OCI-LY1 (cell line): ENCODE data around the gene ZFHX3.
A peak's percentile ranks its signal among the peaks of the same experiment; 100 is the strongest.

Experiments
- H2AFZ ChIP-seq: fragments of 200-600 bp; sonication (generic), shearing (Covaris generic); 2 replicates; pipeline ENCODE4 v1.6.0; 2014; ENCODE audit warnings: antibody characterized with exemption, mild to moderate bottlenecking, low read length
- H3F3A ChIP-seq: fragments of 200-600 bp; sonication (generic), shearing (Covaris generic); 2 replicates; pipeline ENCODE4 v1.6.0; 2014; ENCODE audit warnings: mild to moderate bottlenecking, antibody characterized with exemption, low read length, moderate library complexity; ENCODE audit not compliant: insufficient read depth
- H3K27ac ChIP-seq: fragments of 200-600 bp; sonication (generic); 2 replicates; pipeline ENCODE4 v1.5.1; 2014; ENCODE audit warnings: low read length, mixed run types, mild to moderate bottlenecking, low read depth; ENCODE audit not compliant: poor library complexity, severe bottlenecking
- H3K27me3 ChIP-seq: fragments of 200-600 bp; sonication (generic); 2 replicates; pipeline ENCODE4 v1.6.0; 2014; ENCODE audit warnings: antibody characterized with exemption, mild to moderate bottlenecking, low read length, moderate library complexity; ENCODE audit not compliant: insufficient read depth
- H3K36me3 ChIP-seq: fragments of 200-600 bp; sonication (generic); 2 replicates; pipeline ENCODE4 v1.6.1; 2014; ENCODE audit warnings: mild to moderate bottlenecking, antibody characterized with exemption, low read length, moderate library complexity, mixed read lengths; ENCODE audit not compliant: insufficient read depth
- H3K4me1 ChIP-seq: fragments of 200-600 bp; sonication (generic); 2 replicates; pipeline ENCODE4 v1.5.1; 2014; ENCODE audit warnings: mild to moderate bottlenecking, low read length, moderate library complexity; ENCODE audit not compliant: insufficient read depth, severe bottlenecking
- H3K4me2 ChIP-seq: fragments of 200-600 bp; sonication (generic), shearing (Covaris generic); 2 replicates; pipeline ENCODE4 v1.6.1; 2014; ENCODE audit warnings: low read length
- H3K4me3 ChIP-seq: fragments of 200-600 bp; sonication (generic); 2 replicates; pipeline ENCODE4 v1.5.1; 2014; ENCODE audit warnings: low read length, low read depth, mild to moderate bottlenecking, mixed read lengths; ENCODE audit not compliant: poor library complexity, severe bottlenecking
- H3K79me2 ChIP-seq: fragments of 200-600 bp; shearing (Covaris generic); 2 replicates; pipeline ENCODE4 v1.6.1; 2016; ENCODE audit warnings: mixed run types, low read length, mixed read lengths; ENCODE audit not compliant: insufficient read depth
- H3K9ac ChIP-seq: fragments of 200-600 bp; sonication (generic), shearing (Covaris generic); 2 replicates; pipeline ENCODE4 v1.6.1; 2014; ENCODE audit warnings: mild to moderate bottlenecking, low read length, mixed read lengths
- H3K9me2 ChIP-seq: fragments of 200-600 bp; sonication (generic), shearing (Covaris generic); 2 replicates; pipeline ENCODE4 v1.6.1; 2014; ENCODE audit warnings: low read depth, mild to moderate bottlenecking, low read length, mixed read lengths
- H3K9me3 ChIP-seq: fragments of 200-600 bp; shearing (Covaris generic); 2 replicates; pipeline ENCODE4 v1.6.1; 2014; ENCODE audit warnings: low read length, mixed read lengths
- H4K20me1 ChIP-seq: fragments of 200-600 bp; sonication (generic), shearing (Covaris generic); 2 replicates; pipeline ENCODE4 v1.6.0; 2016; ENCODE audit warnings: mild to moderate bottlenecking, low read length; ENCODE audit not compliant: insufficient read depth
- EZH2 ChIP-seq: fragments of 200-600 bp; sonication (generic), shearing (Covaris generic); IDR thresholded peaks from 2 replicates; pipeline ENCODE4 v1.8.0; 2017; ENCODE audit warnings: borderline replicate concordance, mixed run types, mild to moderate bottlenecking, antibody characterized with exemption, low read length, moderate library complexity, mixed read lengths
- TF ChIP-seq, protein P1 (sequence below): fragments of 200-600 bp; sonication (generic), shearing (Covaris generic); IDR thresholded peaks from 2 replicates; pipeline ENCODE4 v1.5.1; 2017; ENCODE audit warnings: mild to moderate bottlenecking, antibody characterized with exemption, low read length, moderate library complexity, mixed read lengths

Gene ZFHX3

DNA sequence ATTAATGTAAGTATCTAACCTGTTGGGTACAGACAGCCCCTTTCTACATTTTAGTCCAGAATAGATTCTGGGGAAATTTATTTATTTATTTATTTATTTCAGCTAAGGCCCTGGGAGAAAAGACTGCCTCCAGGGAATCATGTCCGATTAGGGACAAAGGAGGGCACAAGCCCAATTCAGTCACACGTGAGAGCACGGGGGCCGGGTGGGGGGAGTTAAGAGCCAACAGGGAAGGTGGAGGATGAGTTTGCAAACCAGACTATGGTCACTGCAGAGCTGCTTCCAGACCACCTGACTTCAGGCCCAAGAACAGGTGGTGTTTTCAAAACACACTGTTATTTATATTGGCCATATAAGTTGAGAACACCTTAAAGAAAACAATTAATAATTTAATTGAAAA, 1.6 kb upstream of the ZFHX3 start:
- no peaks in the 10 kb centered on the region for H3K36me3 ChIP-seq
- no peaks in the 10 kb centered on the region for H3K79me2 ChIP-seq
- H3K9me3 ChIP-seq = no peaks in the 10 kb centered on the region
- H3K4me2 ChIP-seq = no peak overlapping the region
- no peaks in the 10 kb centered on the region for H3K4me1 ChIP-seq
- no peaks in the 10 kb centered on the region for H4K20me1 ChIP-seq
- H3K4me3 ChIP-seq = no peak overlapping the region
- peaks cover 8% of the 10 kb centered on the region; the same call in 1 of the 2 replicates for H3K27me3 ChIP-seq
- TF ChIP-seq EZH2 = no peak
- TF ChIP-seq, protein P1, sequence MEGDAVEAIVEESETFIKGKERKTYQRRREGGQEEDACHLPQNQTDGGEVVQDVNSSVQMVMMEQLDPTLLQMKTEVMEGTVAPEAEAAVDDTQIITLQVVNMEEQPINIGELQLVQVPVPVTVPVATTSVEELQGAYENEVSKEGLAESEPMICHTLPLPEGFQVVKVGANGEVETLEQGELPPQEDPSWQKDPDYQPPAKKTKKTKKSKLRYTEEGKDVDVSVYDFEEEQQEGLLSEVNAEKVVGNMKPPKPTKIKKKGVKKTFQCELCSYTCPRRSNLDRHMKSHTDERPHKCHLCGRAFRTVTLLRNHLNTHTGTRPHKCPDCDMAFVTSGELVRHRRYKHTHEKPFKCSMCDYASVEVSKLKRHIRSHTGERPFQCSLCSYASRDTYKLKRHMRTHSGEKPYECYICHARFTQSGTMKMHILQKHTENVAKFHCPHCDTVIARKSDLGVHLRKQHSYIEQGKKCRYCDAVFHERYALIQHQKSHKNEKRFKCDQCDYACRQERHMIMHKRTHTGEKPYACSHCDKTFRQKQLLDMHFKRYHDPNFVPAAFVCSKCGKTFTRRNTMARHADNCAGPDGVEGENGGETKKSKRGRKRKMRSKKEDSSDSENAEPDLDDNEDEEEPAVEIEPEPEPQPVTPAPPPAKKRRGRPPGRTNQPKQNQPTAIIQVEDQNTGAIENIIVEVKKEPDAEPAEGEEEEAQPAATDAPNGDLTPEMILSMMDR = no peak
- H3F3A ChIP-seq = no peaks in the 10 kb centered on the region
- H3K27ac ChIP-seq = no peak overlapping the region
- no peak overlapping the region for H3K9ac ChIP-seq
- H3K9me2 ChIP-seq = no peaks in the 10 kb centered on the region
- H2AFZ ChIP-seq = no peak overlapping the region

DNA sequence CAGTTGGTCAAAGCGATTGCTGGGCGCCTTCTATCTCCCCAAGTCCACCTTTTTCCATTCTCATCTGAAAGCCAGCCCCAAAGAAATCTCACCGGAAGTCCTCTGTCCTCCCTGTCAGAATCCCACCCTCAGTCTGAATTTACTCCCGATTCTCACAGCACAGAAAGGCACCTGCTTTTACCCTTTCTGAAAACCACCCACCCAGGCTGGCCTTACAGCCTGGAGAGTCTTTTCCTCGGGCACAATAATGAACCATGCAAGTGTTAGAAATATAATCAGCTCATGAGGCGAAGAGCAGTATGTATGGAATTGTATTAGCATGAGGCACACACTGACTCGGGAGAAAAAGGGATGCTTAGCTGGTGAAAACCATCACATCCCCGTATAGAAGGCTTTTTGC, 1.2 kb upstream of the ZFHX3 start:
- Histone ChIP-seq H3K4me3 (no peak overlapping the region), H3K27me3 (peaks cover 8% of the 10 kb centered on the region; the same call in 1 of the 2 replicates), H3K4me1 (no peaks in the 10 kb centered on the region), H3K9me2 (no peaks in the 10 kb centered on the region), H3F3A (no peaks in the 10 kb centered on the region), H3K27ac (no peak overlapping the region), H2AFZ (no peak overlapping the region), H3K9me3 (no peaks in the 10 kb centered on the region), H3K79me2 (no peaks in the 10 kb centered on the region), H3K36me3 (no peaks in the 10 kb centered on the region), H3K4me2 (no peak overlapping the region), H4K20me1 (no peaks in the 10 kb centered on the region), H3K9ac (no peak overlapping the region)
- TF ChIP-seq, protein P1 = no peak
- TF ChIP-seq EZH2 = no peak

DNA sequence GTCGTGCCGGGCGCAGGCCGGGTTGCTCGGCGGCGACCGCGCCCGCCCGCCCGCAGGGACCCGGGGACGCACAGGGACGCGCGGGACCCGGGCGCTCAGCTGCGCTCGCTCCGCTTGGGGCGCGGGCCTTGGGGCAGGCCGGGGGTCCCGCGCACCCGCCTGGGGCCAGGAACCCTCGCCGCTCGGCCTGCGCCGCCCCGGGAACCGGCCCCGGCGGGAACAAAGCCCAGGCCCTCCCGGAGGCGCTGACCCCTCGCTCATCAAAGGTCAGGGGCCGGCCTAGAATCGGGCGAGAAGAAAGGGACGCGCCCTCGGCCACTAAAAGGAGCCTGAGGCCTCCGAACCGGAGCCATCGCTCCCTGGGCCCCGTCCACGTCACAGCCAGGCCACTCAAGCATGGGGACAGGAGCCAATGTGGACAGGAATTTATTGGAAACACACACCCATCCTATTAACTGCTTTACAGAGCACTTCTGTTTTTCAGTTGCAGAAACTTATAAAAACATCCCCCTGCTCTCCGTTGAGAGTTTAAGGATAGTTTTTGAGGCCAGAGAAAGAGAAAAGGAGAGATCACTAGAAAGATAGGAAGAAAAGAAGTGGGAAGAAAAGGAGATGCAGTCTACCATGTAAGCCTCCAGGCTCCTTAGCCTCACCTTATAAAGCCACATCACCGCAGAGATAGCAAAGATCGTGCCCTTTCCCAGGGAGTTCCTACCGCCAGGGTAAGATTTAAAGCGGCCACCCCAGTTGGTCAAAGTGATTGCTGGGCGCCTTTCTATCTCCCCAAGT, 558 bp upstream of the ZFHX3 start:
- peak overlapping the region; percentile 60 for H3K4me2 ChIP-seq
- H4K20me1 ChIP-seq = no peaks in the 10 kb centered on the region
- peak overlapping the region; percentile 53 for H3K4me3 ChIP-seq
- H3K79me2 ChIP-seq = no peaks in the 10 kb centered on the region
- no peak overlapping the region for H2AFZ ChIP-seq
- H3K9me2 ChIP-seq = no peaks in the 10 kb centered on the region
- peak overlapping the region; percentile 24; the same call in 1 of the 2 replicates for H3K9ac ChIP-seq
- no peaks in the 10 kb centered on the region for H3K36me3 ChIP-seq
- peaks cover 8% of the 10 kb centered on the region; the same call in 1 of the 2 replicates for H3K27me3 ChIP-seq
- TF ChIP-seq EZH2 = no peak
- TF ChIP-seq, protein P1 = no peak
- H3K27ac ChIP-seq = no peak overlapping the region
- no peaks in the 10 kb centered on the region for H3K4me1 ChIP-seq
- H3K9me3 ChIP-seq = no peaks in the 10 kb centered on the region
- no peaks in the 10 kb centered on the region for H3F3A ChIP-seq
